Mucosa of descending colon (tissue), 3 donors: ENCODE measurements around the gene MYO5C. TPM values are rescaled to one million over a fixed set of nuclear protein-coding genes. Genes with fewer than 3 reads are reported as not detected.

Experiments
- ATAC-seq: fragments of 200-7000 bp; cut with Tn5 transposase; one replicate; pipeline ENCODE4 v1.9.1; 2020; ENCODE audit warnings: mild to moderate bottlenecking, moderate library complexity
- DNase-seq, 3 donors: peaks; one replicate each; pipeline ENCODE4 v3.0.0-alpha.2; 2020
- H3K36me3 ChIP-seq: fragments of 200-600 bp; one replicate; pipeline ENCODE4 v1.8.0; 2021; ENCODE audit warnings: low read depth, mild to moderate bottlenecking
- H3K4me1 ChIP-seq: fragments of 200-600 bp; one replicate; pipeline ENCODE4 v1.8.0; 2021; ENCODE audit warnings: low read depth, mild to moderate bottlenecking
- H3K4me3 ChIP-seq: fragments of 200-600 bp; one replicate; pipeline ENCODE4 v1.8.0; 2021; ENCODE audit warnings: mild to moderate bottlenecking
- H3K9me3 ChIP-seq: fragments of 200-600 bp; one replicate; pipeline ENCODE4 v1.8.0; 2021; ENCODE audit warnings: mild to moderate bottlenecking
- CTCF ChIP-seq: fragments of 200-600 bp; IDR thresholded peaks from one replicate; pipeline ENCODE4 v1.8.0; 2022; ENCODE audit warnings: antibody characterized with exemption, mild to moderate bottlenecking
- intact Hi-C, 2 donors: fragments of 100-400 bp; cut with DNase I in 1 of 2; cut with micrococcal nuclease in 1 of 2; formaldehyde crosslinking; loops; one replicate each; pipeline versions ENCODE4 v1.11.0 to v1.11.1; 2022; cut with DNase I, micrococcal nuclease
- total RNA-seq, 3 donors: library from RNA; stranded (reverse); fragmentation: NEBNext Ultra II Directional in 2 of 3; extraction: Animal tissue kit (Norgen Biotek cat#: 25700) in 2 of 3; gene quantifications; one replicate each; pipeline versions ENCODE4 v1.2.1 to v1.2.4, GENCODE V29; 2021 to 2023
- donor health status: DM: no; HTN: no; CAD: no; lungs with moderate emphysema.
- donor health status: DM: no; HTN: no; CAD: no.
- donor health status: DM: no; HTN: yes; CAD: no.

Gene MYO5C
- total RNA-seq, 3 donors from 2014 or later: 46.6 to 90.0 (median 81.6) TPM

- DNase-seq (no peak), ATAC-seq (no peak)
- Histone ChIP-seq H3K9me3 (no peaks in the 10 kb centered on the region), H3K36me3 (no peaks in the 10 kb centered on the region), H3K4me3 (no peak overlapping the region), H3K4me1 (peaks cover 5% of the 10 kb centered on the region)
- intact Hi-C loops: no loop called here
- TF ChIP-seq CTCF: no peak
Observed at GRCh38 chr15:52155878-52156277, 139.7 kb downstream of the MYO5C start.

GRCh38 chr15:52154896-52155865 lies 140.4 kb downstream of the MYO5C start:
- intact Hi-C loops: no loop called here
- ATAC-seq (no peak), DNase-seq (no peak)
- no peaks in the 10 kb centered on the region for H3K9me3 ChIP-seq
- no peak for TF ChIP-seq CTCF
- H3K36me3 ChIP-seq: no peaks in the 10 kb centered on the region
- no peak overlapping the region for H3K4me3 ChIP-seq
- peaks cover 5% of the 10 kb centered on the region for H3K4me1 ChIP-seq

DNA sequence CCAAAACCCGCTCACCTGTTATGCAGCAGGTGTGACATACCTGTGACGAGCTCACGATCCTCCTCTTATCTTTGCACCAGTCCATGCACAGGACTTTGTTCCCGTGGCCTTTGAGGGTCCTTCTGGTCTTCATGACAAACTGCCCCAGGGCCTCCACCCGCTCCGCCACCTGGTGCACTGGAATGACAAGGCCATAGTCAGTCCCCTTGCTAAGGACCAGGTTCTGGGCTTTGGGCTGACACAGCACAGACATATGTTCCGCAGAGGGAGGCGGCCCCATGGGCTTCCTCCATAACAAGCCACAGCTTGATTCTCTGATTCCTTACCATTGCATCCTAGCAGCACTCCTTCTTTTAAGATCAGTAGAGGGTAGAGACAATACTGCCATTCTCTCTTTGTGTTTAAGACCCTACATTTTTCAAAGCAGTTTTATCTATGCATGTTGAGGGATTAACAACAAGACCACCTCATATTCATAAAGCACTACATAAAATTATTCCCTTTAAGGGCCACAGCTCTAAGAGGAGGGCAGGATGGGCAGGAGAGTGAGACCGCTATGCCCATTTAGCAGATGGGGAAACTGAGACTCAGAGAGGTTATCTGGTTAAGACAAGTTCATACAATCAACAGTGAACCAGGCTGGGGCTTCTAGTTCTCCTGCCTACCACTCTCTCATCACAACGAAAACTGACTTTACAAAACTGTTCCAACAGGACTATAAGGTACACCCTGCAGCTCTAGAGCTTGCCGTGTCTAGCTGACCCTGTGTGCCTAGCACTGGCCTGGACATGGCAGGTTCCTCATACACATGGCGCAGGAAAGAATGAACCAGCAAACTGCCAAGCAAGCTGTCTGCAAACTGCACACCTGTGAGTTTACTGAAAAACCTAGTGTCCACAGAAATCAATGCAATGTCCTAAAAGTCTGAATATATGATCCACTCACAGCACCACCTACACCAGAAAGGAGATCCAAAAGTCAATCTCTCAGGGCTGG lies 141.4 kb downstream of the MYO5C start:
- DNase-seq: no peak
- intact Hi-C loops: no loop called here
- Histone ChIP-seq H3K4me1 (peaks cover 5% of the 10 kb centered on the region), H3K4me3 (no peak overlapping the region), H3K36me3 (no peaks in the 10 kb centered on the region), H3K9me3 (no peaks in the 10 kb centered on the region)
- ATAC-seq: no peak
- no peak for TF ChIP-seq CTCF

DNA sequence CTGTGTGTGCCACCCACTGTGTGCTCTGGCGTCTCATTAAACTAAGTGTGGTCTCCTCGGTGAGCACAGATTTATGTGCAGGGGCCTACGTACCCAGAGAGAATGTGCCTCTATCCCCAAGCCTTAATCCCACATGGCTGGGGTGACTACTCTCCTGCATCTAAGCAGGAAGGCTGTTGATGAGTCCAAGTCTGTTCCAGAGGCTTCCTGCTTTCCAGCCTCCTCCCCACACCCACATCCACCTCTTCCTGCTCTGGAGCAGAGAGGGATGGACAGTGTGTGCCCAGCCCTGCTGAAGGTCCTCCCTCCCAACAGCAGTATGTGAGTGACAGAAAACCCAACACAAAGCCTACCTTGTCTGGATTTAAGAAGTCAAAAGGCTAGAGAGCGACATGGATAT lies 144.3 kb downstream of the MYO5C start:
- intact Hi-C loops: no loop called here
- DNase-seq (peak in 1 of 3 donors; percentile 25), ATAC-seq (peak; percentile 92)
- Histone ChIP-seq H3K4me1 (peaks cover 5% of the 10 kb centered on the region), H3K9me3 (no peaks in the 10 kb centered on the region), H3K4me3 (no peak overlapping the region), H3K36me3 (no peaks in the 10 kb centered on the region)
- TF ChIP-seq CTCF: no peak

DNA sequence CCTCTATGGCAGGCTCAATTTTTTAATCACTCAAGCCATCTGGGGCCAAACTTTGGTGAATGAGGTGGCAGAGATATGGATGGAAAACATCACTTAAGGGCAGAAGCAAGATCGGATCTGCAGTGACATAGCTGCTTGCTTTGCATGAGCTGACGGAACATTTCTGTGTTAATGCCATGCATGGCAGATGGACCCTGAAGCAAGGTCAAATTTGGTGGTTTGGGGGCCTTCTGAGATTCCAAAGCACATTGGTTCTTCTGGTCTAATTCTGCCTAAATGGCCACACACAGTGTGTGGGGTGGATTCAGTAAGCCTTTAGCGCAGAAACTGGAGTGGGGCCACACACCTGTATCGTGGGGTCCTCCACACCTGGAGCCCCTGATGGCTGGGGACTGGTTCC lies 144.7 kb downstream of the MYO5C start:
- no peak for TF ChIP-seq CTCF
- Histone ChIP-seq H3K9me3 (no peaks in the 10 kb centered on the region), H3K4me1 (peaks cover 5% of the 10 kb centered on the region), H3K36me3 (no peaks in the 10 kb centered on the region), H3K4me3 (no peak overlapping the region)
- DNase-seq: no peak
- ATAC-seq: no peak
- intact Hi-C loops: no loop called here
